Measurements from ENCODE around the gene MVB12B.
"Not testable (repeated sequence)": the region's sequence is repeated elsewhere in the genome, so short reads cannot be mapped to it uniquely, and the experiment has no call there.

The MVB12B gene

DNA sequence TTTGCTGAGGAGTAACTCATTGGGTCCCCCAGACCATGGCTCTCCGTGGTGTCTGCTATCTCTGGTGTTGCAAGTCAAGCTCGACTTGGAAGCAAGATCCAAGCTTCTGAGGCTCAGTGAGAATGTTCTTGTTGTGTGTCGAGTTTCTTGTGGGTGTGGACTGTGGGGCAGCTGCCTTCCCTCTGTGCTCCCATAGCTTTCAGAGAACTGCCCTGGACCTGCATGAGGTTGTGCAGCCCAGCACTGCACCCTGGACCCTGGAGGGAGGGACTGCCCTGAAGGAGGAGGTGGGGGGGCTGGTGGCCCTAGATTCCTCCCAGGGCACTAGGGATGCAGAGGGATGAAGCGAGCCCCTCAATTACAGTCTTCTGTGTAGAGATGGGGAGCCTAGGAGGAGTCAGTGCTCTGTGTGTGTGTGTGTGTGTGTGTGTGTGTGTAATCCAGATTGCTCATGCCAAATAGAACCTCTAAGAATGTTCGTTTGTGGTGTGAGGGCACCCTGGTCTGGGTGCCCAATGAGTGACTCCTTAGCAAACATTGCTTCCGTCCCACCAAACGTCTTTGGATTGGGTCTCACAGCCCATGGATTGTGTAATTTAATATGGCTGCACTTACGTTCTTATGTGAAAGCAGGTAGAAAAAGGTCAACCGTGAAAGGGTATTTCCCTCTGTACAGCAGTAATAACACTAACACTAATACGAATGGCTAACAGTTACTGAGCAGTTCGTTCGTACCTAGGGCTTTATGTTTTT is 143.8 kb downstream of the MVB12B start:
- no peaks in the 10 kb centered on the region for H3K27me3 ChIP-seq (ENCODE audit: control insufficient read depth, insufficient read depth, low read length, poor library complexity, severe bottlenecking)
- no peaks in the 10 kb centered on the region for H3K36me3 ChIP-seq (ENCODE audit: control insufficient read depth, insufficient read depth, low read length)
- no peak overlapping the region for H3K4me3 ChIP-seq (ENCODE audit: insufficient read depth, low read depth, low read length)
- no peaks in the 10 kb centered on the region for H3K9me3 ChIP-seq (ENCODE audit: control insufficient read depth, low read length)
- H3K27ac ChIP-seq (ENCODE audit: insufficient read depth, low read depth, low read length, poor library complexity, severe bottlenecking), result no peak overlapping the region
- 94% methylated on average over 12 of the region's 12 CpGs for WGBS, 2 experiments
- no peaks in the 10 kb centered on the region for H3K4me1 ChIP-seq (ENCODE audit: control insufficient read depth, insufficient read depth, low read length)

DNA sequence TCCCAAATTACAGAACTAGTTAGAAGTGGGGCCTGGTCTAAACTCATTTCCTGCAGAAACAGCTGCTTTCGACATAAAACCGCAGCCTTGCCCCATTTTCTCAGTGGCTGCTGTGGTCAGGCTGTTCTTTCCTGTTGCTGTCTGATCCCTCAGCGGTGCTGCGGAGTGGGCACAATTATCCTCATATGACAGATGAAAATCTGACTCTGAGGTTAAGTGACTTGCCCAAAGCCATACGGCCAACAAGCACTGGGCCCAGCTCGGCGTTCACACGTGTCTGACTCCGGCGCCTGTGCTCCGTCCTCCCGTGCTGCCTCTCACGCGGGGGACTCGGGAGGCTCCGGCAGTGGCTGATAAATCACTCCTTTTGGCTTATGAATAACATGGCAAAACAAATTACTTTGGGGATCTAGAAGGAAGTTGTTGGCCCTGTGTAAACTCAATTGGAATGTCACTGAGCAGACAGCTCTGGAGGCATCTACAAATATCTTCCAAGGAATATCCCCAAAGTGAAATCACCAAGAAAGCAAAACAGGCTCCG is 144.5 kb downstream of the MVB12B start:
- no peaks in the 10 kb centered on the region for H3K36me3 ChIP-seq (ENCODE audit: control insufficient read depth, insufficient read depth, low read length)
- H3K9me3 ChIP-seq (ENCODE audit: control insufficient read depth, low read length), result no peaks in the 10 kb centered on the region
- no peak overlapping the region for H3K27ac ChIP-seq (ENCODE audit: insufficient read depth, low read depth, low read length, poor library complexity, severe bottlenecking)
- 82 to 87% methylated on average over 17 of the region's 17 CpGs for WGBS, 2 experiments
- H3K4me1 ChIP-seq (ENCODE audit: control insufficient read depth, insufficient read depth, low read length), result no peaks in the 10 kb centered on the region
- no peak overlapping the region for H3K4me3 ChIP-seq (ENCODE audit: insufficient read depth, low read depth, low read length)
- no peaks in the 10 kb centered on the region for H3K27me3 ChIP-seq (ENCODE audit: control insufficient read depth, insufficient read depth, low read length, poor library complexity, severe bottlenecking)

DNA sequence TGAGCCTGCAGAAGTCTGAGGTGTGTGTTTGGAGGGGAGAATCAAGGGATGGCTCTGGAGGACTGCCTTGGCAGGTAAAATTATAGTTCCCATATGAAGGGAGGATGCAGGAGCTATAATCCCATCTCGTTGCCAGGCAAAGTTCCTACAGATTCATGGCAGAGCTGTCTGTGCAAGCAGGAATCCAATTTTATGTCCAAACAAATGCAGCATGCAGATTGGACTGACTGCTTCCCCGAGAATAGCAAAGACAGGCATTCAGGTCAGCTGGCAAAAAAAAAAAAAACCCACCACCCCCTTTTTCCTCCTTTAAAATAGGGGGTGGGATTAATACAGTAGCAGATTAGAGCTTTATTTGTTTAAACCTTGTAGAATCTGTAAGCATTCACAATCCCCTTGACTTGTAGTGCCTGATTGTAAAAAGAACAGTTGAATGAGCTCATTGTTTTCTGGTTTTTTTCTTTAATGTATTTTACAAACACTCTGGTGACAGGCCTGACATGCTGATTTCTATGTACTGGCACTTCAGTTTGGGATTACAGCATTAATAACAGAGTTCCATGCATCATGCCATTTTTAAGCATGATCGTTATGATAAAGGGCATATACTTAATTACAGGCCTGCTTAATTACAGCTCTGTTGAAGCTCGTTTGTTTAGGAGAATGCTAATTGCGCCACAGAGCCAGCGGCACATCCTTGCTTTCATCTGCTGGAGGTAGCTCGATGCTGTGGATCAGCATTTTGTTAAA is 145.7 kb downstream of the MVB12B start:
- Histone ChIP-seq H3K27ac (ENCODE audit: insufficient read depth, low read depth, low read length, poor library complexity, severe bottlenecking) (no peak overlapping the region), H3K4me3 (ENCODE audit: insufficient read depth, low read depth, low read length) (no peak overlapping the region), H3K9me3 (ENCODE audit: control insufficient read depth, low read length) (no peaks in the 10 kb centered on the region), H3K36me3 (ENCODE audit: control insufficient read depth, insufficient read depth, low read length) (no peaks in the 10 kb centered on the region), H3K4me1 (ENCODE audit: control insufficient read depth, insufficient read depth, low read length) (no peaks in the 10 kb centered on the region), H3K27me3 (ENCODE audit: control insufficient read depth, insufficient read depth, low read length, poor library complexity, severe bottlenecking) (no peaks in the 10 kb centered on the region)
- 80 to 85% methylated on average over 7 of the region's 7 CpGs for WGBS, 2 experiments

DNA sequence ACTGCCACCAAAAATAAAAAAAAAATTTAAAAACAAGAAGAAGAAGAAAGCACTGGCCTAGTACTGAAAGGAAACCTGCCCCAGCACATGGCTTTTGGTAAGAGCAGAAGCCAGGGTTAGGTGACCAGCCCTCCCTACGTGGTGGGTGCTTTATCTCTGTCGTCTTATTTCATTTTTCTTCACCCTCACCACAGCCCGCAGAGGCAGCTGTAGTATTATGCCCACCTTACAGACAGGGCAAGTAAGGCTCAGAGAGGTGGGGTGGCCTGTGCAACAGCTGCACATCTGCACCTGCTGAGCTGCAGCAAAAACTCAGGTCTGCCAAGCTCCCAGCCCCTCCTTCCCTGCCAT is 146.3 kb downstream of the MVB12B start:
- WGBS, 2 experiments, result 93 to 96% methylated on average over 3 of the region's 3 CpGs
- Histone ChIP-seq H3K4me1 (ENCODE audit: control insufficient read depth, insufficient read depth, low read length) (no peaks in the 10 kb centered on the region), H3K4me3 (ENCODE audit: insufficient read depth, low read depth, low read length) (no peak overlapping the region), H3K9me3 (ENCODE audit: control insufficient read depth, low read length) (no peaks in the 10 kb centered on the region), H3K27me3 (ENCODE audit: control insufficient read depth, insufficient read depth, low read length, poor library complexity, severe bottlenecking) (no peaks in the 10 kb centered on the region), H3K27ac (ENCODE audit: insufficient read depth, low read depth, low read length, poor library complexity, severe bottlenecking) (no peak overlapping the region), H3K36me3 (ENCODE audit: control insufficient read depth, insufficient read depth, low read length) (no peaks in the 10 kb centered on the region)

DNA sequence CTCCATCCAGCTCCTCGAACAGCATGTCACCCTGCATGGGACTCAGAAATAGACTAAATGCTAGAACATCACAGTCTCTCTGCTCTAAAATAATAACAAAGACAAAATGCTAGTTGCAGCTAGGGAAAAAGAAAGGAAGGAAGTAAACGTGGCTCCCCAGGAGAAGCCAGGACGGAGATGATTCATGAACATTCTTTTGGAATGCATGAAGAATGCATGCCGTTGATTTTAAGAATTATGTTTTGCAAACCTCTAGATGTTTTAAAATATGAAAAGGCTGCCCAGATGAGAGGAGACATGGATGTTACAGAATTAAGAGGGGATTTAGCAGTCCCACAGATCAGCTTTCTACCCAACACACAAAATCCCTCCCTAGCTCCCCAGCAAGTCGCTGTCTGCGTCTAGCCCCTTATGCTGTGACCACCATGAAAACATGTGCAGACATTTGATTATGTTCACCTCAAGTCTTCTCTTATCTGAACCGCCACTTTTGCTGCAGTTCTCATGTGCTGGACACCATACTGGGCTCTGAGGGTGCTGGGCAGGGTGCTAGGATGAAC is 147.7 kb downstream of the MVB12B start:
- H3K4me1 ChIP-seq (ENCODE audit: control insufficient read depth, insufficient read depth, low read length), result no peaks in the 10 kb centered on the region
- no peaks in the 10 kb centered on the region for H3K36me3 ChIP-seq (ENCODE audit: control insufficient read depth, insufficient read depth, low read length)
- no peaks in the 10 kb centered on the region for H3K9me3 ChIP-seq (ENCODE audit: control insufficient read depth, low read length)
- no peak overlapping the region for H3K27ac ChIP-seq (ENCODE audit: insufficient read depth, low read depth, low read length, poor library complexity, severe bottlenecking)
- WGBS, 2 experiments, result 88 to 93% methylated on average over 7 of the region's 7 CpGs
- no peak overlapping the region for H3K4me3 ChIP-seq (ENCODE audit: insufficient read depth, low read depth, low read length)
- no peaks in the 10 kb centered on the region for H3K27me3 ChIP-seq (ENCODE audit: control insufficient read depth, insufficient read depth, low read length, poor library complexity, severe bottlenecking)

DNA sequence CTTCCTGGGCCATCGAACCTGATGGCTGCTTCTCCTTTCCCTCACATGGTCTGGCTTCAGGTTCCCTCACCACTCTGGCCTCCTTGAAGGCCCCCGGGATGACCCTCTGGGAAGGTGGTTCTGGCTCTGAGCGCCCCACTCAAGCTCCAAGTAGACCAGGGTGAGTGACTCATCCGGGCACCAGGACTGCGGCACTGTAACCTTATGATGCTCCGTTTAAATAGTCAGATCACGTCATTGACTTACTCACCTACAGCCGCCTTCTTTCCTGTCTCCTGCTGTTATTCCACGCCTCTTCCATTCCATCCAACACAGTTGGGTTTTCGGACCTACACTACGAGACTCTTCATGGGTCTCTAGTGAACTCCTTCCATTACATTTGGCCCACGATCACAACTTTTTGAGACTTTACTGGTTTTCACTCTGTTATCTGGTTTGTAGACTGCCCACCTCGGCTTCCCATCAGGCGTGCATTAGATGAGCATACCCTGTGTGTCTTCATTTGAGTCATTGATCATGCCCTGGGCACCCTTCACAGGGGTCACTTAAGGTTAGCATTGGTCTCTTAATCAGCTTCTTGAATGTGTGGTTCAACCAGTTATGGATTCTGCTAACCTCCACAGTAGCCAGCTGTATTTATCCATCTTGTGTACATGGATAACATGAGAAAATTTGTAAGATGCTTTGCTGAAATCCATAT is 148.3 kb downstream of the MVB12B start:
- no peak overlapping the region for H3K27ac ChIP-seq (ENCODE audit: insufficient read depth, low read depth, low read length, poor library complexity, severe bottlenecking)

DNA sequence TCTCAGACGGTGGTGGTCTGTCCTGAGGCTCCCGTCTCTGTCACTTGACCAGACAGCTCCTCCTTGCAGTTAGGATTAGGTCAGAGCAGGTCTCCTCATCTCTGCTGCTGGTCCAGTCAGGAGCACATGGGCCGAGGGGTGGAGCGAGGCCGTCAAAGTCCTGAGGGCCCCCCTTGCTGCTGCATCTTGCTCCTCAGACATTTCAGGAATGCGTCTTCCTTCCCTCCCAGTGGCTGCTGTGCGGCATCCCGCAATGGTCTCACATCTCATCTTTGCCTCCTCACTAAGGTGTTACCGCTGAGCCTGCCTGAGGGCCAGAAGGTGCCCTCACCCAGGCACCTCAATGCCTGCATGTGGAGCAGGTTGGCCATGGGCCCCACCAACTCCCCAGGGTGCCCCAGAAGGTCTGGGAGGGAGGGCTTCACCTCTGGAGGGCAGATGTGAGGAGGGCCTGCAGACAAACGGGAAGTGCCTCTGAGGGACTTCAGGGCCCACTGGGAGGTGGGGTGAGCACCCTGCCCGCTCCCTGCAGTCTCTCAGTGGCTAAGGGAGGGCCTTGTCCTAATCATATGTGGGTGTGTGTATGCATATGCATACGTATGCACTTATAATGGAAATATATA is 149.4 kb downstream of the MVB12B start:
- H3K9me3 ChIP-seq (ENCODE audit: control insufficient read depth, low read length), result no peaks in the 10 kb centered on the region
- WGBS, 2 experiments, result 90% methylated on average over 11 of the region's 12 CpGs

More for the DNA sequence above, 148.3 kb downstream of the MVB12B start:
- WGBS, 2 experiments, result 93 to 94% methylated on average over 14 of the region's 14 CpGs
- Histone ChIP-seq H3K4me1 (ENCODE audit: control insufficient read depth, insufficient read depth, low read length) (no peaks in the 10 kb centered on the region), H3K36me3 (ENCODE audit: control insufficient read depth, insufficient read depth, low read length) (no peaks in the 10 kb centered on the region), H3K27me3 (ENCODE audit: control insufficient read depth, insufficient read depth, low read length, poor library complexity, severe bottlenecking) (no peaks in the 10 kb centered on the region), H3K4me3 (ENCODE audit: insufficient read depth, low read depth, low read length) (no peak overlapping the region), H3K9me3 (ENCODE audit: control insufficient read depth, low read length) (no peaks in the 10 kb centered on the region)

DNA sequence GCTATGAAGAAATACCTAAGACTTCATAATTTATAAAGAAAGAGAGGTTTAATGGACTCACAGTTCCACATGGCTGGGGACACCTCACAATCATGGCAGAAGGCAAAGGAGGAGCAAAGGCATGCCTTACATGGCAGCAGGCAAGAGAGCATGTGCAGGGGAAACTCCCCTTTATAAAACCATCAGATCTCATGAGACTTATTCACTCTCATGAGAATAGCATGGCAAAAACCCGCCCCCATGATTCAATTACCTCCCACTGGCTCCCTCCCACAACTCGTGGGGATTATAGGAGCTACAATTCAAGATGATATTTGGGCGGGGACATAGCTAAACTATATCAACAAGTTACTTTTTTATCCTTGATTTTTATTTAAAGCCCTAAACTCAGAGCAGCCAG is 150.8 kb downstream of the MVB12B start:
- H3K4me1 ChIP-seq (ENCODE audit: control insufficient read depth, insufficient read depth, low read length); H3K9me3 ChIP-seq (ENCODE audit: control insufficient read depth, low read length); H3K27ac ChIP-seq (ENCODE audit: insufficient read depth, low read depth, low read length, poor library complexity, severe bottlenecking); H3K4me3 ChIP-seq (ENCODE audit: insufficient read depth, low read depth, low read length); H3K27me3 ChIP-seq (ENCODE audit: control insufficient read depth, insufficient read depth, low read length, poor library complexity, severe bottlenecking); H3K36me3 ChIP-seq (ENCODE audit: control insufficient read depth, insufficient read depth, low read length): not testable (repeated sequence)
- 91 to 100% methylated on average over 3 of the region's 3 CpGs for WGBS, 2 experiments

More for the DNA sequence above, 149.4 kb downstream of the MVB12B start:
- Histone ChIP-seq H3K27me3 (ENCODE audit: control insufficient read depth, insufficient read depth, low read length, poor library complexity, severe bottlenecking) (no peaks in the 10 kb centered on the region), H3K4me3 (ENCODE audit: insufficient read depth, low read depth, low read length) (no peak overlapping the region), H3K4me1 (ENCODE audit: control insufficient read depth, insufficient read depth, low read length) (no peaks in the 10 kb centered on the region), H3K27ac (ENCODE audit: insufficient read depth, low read depth, low read length, poor library complexity, severe bottlenecking) (no peak overlapping the region), H3K36me3 (ENCODE audit: control insufficient read depth, insufficient read depth, low read length) (no peaks in the 10 kb centered on the region)

DNA sequence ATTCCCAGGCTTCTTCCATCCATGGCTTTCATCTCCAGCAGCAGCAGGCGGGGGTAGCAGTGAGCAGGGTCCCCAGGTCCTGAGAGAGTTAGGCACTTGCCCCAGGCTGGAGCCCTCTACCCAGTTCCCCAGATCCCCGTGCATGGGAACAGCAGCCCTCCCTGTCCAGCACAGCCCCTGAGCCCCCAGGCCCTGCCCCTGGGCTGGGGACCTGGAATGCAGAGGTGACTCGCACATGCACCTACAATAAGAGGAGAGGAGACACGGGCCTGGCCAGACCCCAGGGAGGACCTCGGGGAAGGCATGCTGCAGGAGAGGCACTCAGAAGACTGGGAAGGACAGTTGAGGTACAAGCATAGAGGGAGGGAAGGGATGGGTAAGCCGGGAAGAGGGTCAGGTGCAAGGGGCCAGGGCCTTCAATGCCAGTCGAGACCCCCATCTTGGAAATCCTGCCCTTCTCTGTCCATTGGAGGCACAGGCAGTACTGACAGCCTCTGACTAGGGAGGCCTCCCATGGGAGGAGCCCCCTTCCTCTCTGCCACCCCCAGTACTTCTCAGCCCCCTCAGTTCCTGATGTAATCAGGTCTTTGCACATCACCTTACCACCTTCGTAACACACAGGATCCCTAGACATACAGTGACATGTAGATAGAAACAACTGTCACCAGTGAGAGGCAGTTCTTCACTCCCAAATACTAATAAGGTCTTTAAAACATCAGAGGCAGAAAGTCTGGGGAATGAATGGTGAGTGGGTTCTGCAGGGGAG is 151.8 kb downstream of the MVB12B start:
- Histone ChIP-seq H3K27ac (ENCODE audit: insufficient read depth, low read depth, low read length, poor library complexity, severe bottlenecking) (no peak overlapping the region), H3K36me3 (ENCODE audit: control insufficient read depth, insufficient read depth, low read length) (no peaks in the 10 kb centered on the region), H3K4me3 (ENCODE audit: insufficient read depth, low read depth, low read length) (no peak overlapping the region), H3K9me3 (ENCODE audit: control insufficient read depth, low read length) (no peaks in the 10 kb centered on the region), H3K27me3 (ENCODE audit: control insufficient read depth, insufficient read depth, low read length, poor library complexity, severe bottlenecking) (no peaks in the 10 kb centered on the region), H3K4me1 (ENCODE audit: control insufficient read depth, insufficient read depth, low read length) (peaks cover 15% of the 10 kb centered on the region)
- WGBS, 2 experiments, result 94% methylated on average over 8 of the region's 8 CpGs
